HUDEP-2 (cell line): ENCODE results near the gene HS3ST6.
"Not testable (repeated sequence)": the region's sequence is repeated elsewhere in the genome, so short reads cannot be mapped to it uniquely, and the experiment has no call there.

Experiments used
- DNase-seq, 76 experiments: peaks; one replicate each; lab custom pipeline; 2025; ENCODE audit not compliant: unreplicated experiment in 76 of 76; lab: John Stamatoyannopoulos, UW

The HS3ST6 gene

GRCh38 chr16:1918351-1919326 is at the start of gene HS3ST6:
Gene HS3ST6 (minus strand): TSS chr16:1918415. CDS start chr16:1918323, 92 bp downstream.
- DNase-seq, result no peak

GRCh38 chr16:1966460-1966859 is 48.2 kb upstream of the HS3ST6 start, which contains the start of gene RNF151:
Gene RNF151 (plus strand): TSS chr16:1966856. CDS start chr16:1966882, 26 bp downstream.
- no peak for DNase-seq

- DNase-seq, result no peak
Measured at GRCh38 chr16:1965396-1966001, 47.3 kb upstream of the HS3ST6 start.

- DNase-seq, result peak in 75 of 76 experiments; percentile 64 to 98 (median 96)
Measured at GRCh38 chr16:1964506-1965395, 46.5 kb upstream of the HS3ST6 start, which contains the start of gene RPS2. Gene RPS2 (minus strand): TSS chr16:1964826. CDS start chr16:1964625, 201 bp downstream.

- DNase-seq, result peak in 24 of 76 experiments; percentile 22 to 84 (median 48)
Measured at GRCh38 chr16:1963806-1964505, 45.7 kb upstream of the HS3ST6 start.

- DNase-seq, result not testable (repeated sequence)
Measured at GRCh38 chr16:1962161-1963153, 44.2 kb upstream of the HS3ST6 start.

GRCh38 chr16:1961651-1962067 is 43.4 kb upstream of the HS3ST6 start:
- DNase-seq, result peak in 9 of 76 experiments; percentile 22 to 54 (median 51)

GRCh38 chr16:1960665-1961630 is 42.7 kb upstream of the HS3ST6 start:
- DNase-seq, result peak in 61 of 76 experiments; percentile 20 to 79 (median 51)

- DNase-seq, result peak in 72 of 76 experiments; percentile 50 to 93 (median 80)
Measured at GRCh38 chr16:1959269-1960039, 41.2 kb upstream of the HS3ST6 start, which contains the start of gene NDUFB10. Gene NDUFB10 (plus strand): TSS chr16:1959538. CDS start chr16:1959625, 87 bp downstream.

- DNase-seq, result no peak
Measured at GRCh38 chr16:1958715-1959268, 40.6 kb upstream of the HS3ST6 start.

- DNase-seq, result not testable (repeated sequence)
Measured at GRCh38 chr16:1958143-1958491, 39.9 kb upstream of the HS3ST6 start.

- DNase-seq, result not testable (repeated sequence)
Measured at GRCh38 chr16:1957434-1958142, 39.4 kb upstream of the HS3ST6 start.

GRCh38 chr16:1953734-1954133 is 35.5 kb upstream of the HS3ST6 start:
- no peak for DNase-seq

- DNase-seq, result no peak
Measured at GRCh38 chr16:1950559-1950958, 32.3 kb upstream of the HS3ST6 start.

- DNase-seq, result peak in 8 of 76 experiments; percentile 2 to 38 (median 16)
Measured at GRCh38 chr16:1950047-1950446, 31.8 kb upstream of the HS3ST6 start.

- DNase-seq, result no peak
Measured at GRCh38 chr16:1949507-1949906, 31.3 kb upstream of the HS3ST6 start.
